ENCODE measurements around the gene IFIT5.

Gene IFIT5

GRCh38 chr10:89466599-89467035, 52.2 kb downstream of the IFIT5 start:
- peak; percentile 59 for TF ChIP-seq CTCF (conservative IDR thresholded peaks at IDR 0.05; ENCODE audit: low read length)
- peak; percentile 46 for DNase-seq (ENCODE audit: low read depth)
- no peak overlapping the region for H3K4me3 ChIP-seq (ENCODE audit: low read length)

GRCh38 chr10:89468191-89468965, 54.0 kb downstream of the IFIT5 start:
- no peak for TF ChIP-seq CTCF (conservative IDR thresholded peaks at IDR 0.05; ENCODE audit: low read length)
- no peak overlapping the region for H3K4me3 ChIP-seq (ENCODE audit: low read length)
- no peak for DNase-seq (ENCODE audit: low read depth)

- H3K4me3 ChIP-seq (ENCODE audit: low read length), result no peak overlapping the region
- no peak for DNase-seq (ENCODE audit: low read depth)
- no peak for TF ChIP-seq CTCF (conservative IDR thresholded peaks at IDR 0.05; ENCODE audit: low read length)
Observed at GRCh38 chr10:89469517-89469916, 55.1 kb downstream of the IFIT5 start.

All from AG10803 (cell line).